GM18873 (cell line): Measurements from ENCODE around the gene DCTPP1.

Experiments
- ATAC-seq: cut with Tn5 transposase; IDR thresholded peaks from one replicate; pipeline ENCODE4 v1.9.1; 2021; ENCODE audit warnings: mild to moderate bottlenecking, moderate library complexity, moderate number of reproducible peaks; ENCODE audit not compliant: unreplicated experiment, low FRiP score

The DCTPP1 gene

DNA sequence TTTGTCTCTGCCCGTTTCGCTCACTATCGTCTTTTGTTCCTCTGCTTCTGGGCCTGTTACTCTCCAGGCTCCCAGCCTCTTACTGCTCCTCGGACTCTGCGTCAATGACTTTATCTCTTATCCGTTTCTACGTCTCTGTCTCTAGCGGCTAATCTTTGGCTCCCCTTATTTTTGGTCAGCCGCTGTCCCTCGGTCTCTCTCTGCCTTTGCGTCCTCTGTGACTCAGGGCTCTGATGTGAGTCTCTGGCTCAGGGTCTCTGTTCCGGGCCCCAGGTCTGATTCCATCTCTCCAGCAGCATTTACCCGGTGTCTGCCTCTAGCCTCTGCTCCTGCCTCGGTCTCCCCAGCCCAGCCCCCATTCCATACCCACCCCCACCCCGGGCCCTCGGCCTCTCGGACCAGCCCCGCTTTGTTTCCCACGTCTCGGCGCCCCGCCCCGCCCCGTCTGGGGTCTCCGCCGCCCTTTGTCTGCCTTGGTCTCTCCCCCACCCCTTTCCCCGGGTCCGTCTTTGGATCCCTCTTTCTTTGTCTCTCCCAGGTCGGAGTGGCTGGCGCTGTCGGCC is 35.2 kb downstream of the DCTPP1 start:
- ATAC-seq: no peak

DNA sequence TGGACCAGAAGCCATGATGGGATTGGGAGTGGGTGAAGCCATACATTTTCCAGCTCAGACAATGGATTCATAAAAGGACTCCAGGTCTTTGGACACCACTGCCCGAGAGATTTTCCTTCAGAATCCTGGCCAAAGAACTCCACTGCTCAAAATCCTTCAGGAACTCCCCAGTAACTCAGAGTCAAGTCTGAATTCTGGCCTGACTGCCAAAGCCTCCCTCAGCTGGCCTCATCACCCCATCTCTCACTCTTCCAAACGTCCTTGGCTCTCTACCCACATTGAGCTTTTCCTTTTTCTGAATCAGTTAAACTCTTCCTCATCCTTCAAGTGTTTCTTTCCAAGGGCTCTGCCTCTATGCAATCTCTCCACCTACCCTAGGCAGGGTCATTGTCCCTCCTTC is 46.3 kb downstream of the DCTPP1 start:
- ATAC-seq: no peak

DNA sequence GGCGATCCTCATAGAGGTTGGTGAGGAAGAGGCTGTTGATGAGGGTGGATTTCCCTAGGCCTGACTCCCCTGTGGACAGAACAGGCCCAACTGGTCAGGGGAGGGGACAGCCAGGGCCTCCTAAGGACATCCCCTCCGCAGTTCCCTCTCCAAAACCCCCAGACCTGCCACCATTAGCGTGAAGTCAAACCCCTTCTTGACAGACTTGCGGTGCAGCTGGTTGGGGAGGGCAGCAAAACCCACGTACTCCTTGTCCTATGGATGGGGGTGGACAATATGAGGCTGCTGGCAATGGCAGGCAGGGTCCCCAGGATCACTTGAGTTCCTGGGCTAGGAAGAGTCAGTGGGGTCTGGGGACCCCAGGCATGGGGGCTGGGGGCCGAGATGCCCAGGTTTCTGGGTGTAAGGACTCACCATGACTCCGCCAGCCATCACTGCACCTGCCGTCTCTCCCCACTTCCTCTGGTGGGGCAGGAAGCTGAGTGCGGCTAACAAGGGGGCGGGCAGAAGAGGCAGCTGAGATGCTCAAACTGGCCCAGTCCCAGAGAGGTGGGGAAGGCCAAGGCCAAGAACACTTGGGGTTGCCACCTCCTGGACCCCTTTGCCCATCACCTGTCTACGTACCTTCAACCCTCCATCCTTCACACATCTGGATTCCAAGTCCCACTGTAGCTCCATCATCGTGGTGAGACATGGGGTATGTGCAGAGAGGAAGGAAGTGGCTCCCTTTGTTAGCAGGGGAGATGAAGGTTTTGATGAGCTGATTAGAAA is 47.5 kb downstream of the DCTPP1 start, which contains the start of gene SEPTIN1:
Gene SEPTIN1 (minus strand): TSS at position 451 of the 771 bp plus-strand sequence. CDS start 19 bp downstream, at position 432.
- no peak for ATAC-seq

DNA sequence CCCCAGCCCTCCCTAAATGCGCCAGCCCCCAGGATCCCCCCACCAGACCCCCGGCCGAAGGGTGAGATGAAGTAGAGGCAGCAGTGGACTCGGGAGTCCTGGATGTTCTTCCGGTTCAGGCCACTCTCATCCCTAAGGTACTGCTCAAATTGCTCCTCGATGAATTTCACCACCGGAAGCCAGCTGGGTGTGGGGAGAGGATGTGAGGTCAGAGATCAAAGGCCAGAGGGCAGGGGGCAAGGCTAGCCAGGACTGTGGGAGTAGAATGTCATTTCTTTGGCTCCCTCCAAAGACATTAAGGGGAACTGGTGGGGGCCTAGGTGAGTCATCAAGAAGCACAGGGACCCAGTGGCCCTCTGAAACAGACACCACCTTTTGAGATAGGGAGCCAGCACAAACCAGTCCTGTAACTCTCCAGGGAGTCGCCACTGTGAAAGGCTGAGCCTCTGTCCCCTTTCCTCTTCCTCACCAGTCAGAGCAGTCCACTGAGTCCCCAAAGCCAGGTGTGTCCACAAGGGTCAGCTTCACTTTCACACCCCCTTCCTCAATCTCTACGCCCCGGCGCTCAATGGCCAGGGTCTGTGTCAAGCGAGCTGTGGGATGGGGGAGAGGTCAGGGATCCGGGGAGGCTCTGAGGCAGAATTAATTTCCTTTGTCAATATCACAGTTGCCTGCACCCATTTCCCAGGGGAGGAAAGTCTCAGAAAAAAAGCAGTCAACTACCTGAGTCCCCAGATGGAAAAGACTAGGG is 48.4 kb downstream of the DCTPP1 start:
- no peak for ATAC-seq

DNA sequence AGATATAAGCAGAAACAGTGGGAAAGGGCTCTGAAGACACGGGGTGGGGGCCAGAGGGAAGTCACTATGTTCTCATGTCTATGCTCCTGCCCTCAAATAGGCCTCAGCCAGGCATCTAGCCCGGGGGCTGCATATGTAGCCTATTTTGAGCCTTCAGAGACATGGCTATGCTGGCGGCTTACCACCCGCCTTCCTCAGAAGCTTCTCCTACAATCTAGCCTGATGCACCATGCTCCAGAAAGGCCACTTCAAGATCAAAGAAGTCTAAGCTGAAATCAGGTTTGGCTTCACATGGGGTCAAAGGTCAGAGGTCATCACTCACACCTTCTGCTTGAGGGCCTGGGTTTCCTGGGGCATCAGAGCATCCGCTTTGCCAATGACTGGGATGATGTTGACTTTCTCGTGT is 49.0 kb downstream of the DCTPP1 start:
- ATAC-seq: no peak

DNA sequence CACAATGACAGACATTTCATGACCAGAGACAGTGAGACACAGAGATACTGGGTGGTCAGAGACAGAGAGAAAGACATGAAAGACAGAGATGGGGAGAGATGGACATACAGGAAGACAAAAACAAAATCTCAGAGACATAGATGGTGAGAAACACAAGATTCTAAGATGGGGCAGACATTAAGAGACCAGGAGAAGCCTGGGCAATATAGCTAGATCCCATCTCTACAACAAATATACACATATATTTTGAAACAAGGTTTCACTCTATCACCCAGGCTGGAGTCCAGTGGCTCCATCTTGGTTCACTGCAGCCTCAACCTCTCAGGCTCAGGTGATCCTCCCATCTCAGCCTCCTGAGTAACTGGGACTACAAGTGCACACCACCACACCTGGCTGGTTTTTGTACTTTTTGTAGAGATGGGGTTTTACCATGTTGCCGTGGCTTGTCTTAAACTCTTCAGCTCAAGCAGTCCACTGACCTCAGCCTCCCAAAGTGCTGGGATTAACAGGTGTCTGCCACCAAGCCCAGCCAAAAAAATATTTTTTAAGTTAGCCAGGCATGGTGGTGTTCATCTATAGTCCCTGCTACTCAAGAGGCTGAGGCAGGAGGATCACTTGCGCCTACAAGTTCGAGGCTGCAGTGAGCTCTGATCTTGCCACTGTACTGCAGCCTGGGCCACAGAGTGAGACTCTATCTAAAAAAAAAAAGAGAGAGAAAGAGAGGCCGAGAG is 49.6 kb downstream of the DCTPP1 start:
- no peak for ATAC-seq

DNA sequence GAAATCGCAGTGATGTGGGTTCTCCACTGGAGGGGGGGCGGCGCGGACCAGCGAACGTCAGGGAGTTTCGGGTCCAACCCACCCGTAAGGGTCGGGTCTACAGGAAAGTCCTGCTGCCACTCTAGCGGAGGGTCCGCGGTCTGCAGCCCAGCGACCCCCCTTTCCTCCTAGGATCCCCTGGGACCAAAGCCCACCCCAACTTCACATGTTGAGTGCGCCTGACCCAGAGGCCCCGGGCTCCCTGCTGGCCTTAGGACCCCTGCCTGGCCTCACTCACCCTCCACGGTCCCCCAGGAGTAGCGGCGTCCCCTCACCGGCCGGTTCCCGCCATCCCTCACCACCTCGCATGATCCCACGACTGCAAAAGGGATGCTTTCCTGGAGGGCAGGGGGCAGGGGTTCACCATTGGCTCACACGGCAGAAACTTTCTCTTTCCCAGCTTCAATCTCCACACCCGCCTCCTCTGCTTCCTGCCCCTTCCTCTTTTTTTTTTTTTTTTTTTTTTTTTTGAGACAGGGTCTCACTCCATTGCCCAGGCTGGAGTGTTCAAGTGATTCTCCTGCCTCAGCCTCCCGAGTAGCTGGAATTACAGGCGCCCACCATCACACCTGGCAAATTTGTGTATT is 50.6 kb downstream of the DCTPP1 start:
- no peak for ATAC-seq

DNA sequence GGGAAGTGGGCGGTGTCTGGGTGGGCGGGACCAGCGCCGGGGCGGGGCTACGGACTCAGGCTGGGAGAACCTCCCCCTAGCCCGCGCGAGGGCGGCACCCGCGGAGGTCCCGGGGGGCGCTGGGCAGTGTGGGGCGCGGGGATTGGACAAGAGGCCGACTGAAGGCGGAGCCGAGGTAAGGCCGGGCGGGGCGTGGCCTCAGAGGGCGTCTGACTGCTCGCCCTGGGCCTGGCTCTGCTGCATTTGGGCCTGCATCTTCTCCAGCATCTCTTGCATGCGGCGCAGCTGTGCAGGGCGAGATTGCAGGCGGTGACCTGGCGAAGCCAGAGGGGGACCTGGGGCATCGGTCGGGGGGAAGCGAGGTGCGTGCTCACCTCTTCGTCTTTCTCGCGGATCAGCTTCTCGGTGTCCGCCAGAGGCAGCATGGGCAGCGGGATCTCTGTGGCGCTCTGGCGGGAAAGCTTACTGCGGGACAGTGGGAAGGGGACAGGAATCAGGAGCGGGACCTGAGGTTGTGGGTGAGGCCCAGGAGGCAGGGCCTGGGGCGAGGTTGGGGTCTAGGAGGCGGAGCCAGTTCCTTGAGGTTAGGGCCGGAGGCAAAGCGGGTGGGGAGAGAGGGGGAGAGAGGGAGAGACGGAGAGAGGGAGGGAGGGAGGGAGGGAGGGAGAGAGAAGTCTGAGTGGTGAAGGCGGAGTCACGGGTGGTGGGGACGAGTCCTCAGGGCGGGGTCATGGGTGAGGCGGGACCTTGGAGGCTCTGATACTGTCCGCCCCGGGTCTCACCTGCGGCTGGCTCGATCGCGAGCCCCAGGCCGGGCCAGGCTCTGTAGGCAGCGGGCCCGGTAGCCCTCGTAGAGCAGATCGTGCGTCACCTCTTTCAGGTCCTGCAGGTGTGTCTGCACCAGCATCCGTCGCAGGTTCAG is 51.3 kb downstream of the DCTPP1 start:
- ATAC-seq: peak; percentile 77

DNA sequence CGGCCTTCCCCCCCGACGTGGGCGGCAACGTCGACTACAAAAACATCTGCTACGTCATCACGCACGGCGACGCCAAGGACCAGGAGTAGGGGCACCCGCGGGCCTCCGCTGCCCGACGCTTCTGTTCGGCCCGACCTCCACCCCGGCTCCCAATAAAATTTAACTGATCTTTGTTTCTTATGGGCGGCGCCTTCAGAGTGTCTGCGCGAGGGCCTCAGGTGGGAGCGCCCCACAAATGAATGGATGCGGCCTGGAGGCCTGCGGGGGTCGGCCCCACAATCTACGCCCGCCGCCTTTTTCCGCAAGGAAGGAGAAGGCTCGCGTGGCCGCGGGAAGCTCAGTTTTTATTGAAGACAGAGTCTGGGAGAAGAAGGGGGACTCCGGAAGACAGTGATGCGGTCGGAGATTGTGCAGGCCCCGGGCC is 52.0 kb downstream of the DCTPP1 start:
- ATAC-seq: peak; percentile 30

DNA sequence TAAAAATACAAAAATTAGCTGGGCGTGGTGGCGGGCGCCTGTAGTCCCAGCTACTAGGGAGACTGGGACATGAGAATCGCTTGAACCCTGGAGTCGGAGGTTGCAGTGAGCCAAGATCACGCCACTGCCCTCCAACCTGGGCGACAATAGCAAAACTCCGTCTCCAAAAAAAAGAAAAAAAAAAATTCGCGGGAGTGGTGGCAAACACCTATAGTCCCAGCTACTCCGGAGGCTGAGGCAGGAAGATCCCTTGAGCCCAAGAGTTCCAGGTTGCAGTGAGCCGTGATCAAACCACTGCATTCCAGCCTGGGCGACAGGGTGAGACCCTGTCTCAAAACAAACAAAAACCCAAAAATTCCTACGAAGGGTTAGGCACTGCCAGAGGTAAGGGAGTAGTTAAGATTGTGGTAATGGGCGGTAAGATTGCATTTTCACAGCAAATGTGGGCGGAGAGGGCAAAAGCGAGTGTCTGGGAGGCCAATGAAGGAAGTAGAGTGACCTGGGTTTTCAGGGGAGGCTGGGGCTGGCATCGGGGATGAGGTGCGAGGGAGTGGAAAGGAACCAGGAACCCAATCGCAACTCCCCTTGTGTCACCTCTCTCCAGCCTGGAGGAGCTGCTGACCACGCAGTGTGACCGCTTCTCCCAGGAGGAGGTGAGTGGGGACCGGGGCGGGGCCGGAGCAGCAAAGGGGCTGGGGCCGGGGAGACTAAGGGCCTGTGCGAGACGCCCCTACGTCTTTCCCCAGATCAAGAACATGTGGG is 52.6 kb downstream of the DCTPP1 start:
- no peak for ATAC-seq

DNA sequence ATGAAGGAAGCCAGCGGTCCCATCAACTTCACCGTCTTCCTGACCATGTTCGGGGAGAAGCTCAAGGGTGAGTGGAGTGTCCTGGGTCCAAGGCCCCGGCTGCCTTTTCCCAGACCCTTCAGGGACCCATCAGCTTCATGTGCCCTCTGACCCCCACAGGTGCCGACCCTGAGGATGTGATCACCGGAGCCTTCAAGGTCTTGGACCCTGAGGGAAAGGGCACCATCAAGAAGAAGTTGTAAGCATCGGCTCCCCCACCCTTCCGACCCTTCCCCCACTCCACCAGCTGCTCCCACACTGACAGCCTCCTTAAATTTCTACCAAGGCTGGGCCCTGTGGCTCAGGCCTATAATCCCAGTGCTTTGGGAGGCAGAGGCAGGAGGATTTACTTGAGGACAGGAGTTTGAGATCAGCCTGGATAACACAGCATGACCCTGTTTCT is 53.3 kb downstream of the DCTPP1 start:
- no peak for ATAC-seq

DNA sequence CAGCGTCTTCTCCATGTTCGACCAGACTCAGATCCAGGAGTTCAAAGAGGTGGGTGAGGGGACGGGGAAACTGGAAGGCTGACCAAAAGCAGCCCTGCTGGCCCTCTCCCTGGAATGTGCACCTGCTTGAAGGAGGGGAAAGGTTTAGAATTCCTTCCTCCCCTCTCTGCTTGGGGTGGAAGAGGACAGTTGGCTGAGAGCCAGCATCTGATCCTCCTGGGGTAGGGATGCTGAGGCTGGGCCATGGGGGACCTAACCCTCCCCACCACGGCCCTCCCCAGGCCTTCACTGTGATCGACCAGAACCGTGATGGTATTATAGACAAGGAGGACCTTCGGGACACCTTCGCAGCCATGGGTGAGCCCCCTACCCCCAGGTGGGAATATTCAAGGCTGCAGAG is 54.0 kb downstream of the DCTPP1 start:
- no peak for ATAC-seq

DNA sequence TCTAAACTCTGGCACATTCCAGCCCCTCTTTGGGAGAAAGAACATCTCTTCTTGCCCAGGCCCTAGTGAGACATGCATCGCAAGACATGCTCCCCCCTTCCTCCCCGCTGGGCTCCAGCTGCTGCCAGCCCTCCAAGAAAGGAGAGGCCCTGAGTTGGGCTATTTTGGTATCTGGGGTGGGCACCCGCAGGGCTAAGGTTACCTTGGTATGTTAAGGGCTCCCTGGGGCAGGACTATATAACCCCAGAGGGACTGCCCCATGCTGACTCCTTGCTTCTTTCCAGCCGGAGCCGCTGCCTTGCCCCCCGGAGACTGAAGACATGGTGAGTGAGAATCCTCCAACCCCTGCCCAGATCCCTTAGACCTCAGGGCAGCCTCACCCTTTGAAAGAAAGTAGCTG is 55.3 kb downstream of the DCTPP1 start, which contains the start of gene MYL11:
Gene MYL11 (plus strand): TSS at position 265 of the 400 bp plus-strand sequence. CDS start 56 bp downstream, at position 321.
- no peak for ATAC-seq
